SU-DHL-6 (cell line): ENCODE results near the gene TUBB.

ENCODE experiments used
- EZH2phosphoT487 ChIP-seq: fragments of 200-600 bp; sonication (generic), shearing (Covaris generic); conservative IDR thresholded peaks from 2 replicates; pipeline ENCODE4 v1.6.1; 2018; ENCODE audit warnings: mild to moderate bottlenecking, antibody characterized with exemption, low read length, moderate library complexity, mixed read lengths
- TF ChIP-seq, protein P1 (sequence below): fragments of 200-600 bp; sonication (generic); IDR thresholded peaks from one replicate; pipeline ENCODE4 v1.5.1; 2017; ENCODE audit warnings: antibody characterized with exemption, mild to moderate bottlenecking, low read length, moderate library complexity; ENCODE audit not compliant: insufficient read depth, poor library complexity, severe bottlenecking

DNA sequence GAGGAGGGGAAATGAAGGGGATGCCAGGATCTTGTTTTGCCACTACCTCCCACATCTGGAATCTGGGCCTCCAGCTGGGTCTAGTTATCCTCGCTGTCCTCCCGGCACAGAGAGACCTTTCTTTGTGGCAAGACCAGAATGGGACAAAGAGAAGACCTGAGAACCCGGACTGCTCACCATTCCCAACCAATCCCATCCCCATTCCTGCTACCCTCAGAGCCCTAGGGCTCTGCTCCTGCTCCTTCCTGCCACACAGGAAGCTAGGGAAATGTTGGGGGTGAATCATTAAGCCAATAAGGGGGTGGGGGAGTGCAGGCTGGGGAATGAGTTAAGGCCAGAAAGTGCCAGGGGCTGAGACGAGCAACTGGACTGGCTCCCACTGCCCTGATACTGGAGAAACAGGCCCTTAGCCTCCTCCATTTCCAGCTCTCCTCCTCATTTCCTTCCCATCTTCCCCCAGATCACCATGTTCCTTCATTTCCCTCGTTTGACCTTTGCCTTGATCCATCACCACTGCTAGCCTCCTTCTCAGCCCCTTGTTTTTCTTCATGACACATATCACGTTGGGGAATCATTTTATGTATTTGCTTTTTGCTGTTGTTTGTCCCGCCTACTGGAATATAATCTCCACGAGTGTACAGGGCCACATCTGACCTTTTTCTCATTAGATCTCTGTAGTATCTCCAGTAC is 28.8 kb downstream of the TUBB start:
- TF ChIP-seq, protein P1, sequence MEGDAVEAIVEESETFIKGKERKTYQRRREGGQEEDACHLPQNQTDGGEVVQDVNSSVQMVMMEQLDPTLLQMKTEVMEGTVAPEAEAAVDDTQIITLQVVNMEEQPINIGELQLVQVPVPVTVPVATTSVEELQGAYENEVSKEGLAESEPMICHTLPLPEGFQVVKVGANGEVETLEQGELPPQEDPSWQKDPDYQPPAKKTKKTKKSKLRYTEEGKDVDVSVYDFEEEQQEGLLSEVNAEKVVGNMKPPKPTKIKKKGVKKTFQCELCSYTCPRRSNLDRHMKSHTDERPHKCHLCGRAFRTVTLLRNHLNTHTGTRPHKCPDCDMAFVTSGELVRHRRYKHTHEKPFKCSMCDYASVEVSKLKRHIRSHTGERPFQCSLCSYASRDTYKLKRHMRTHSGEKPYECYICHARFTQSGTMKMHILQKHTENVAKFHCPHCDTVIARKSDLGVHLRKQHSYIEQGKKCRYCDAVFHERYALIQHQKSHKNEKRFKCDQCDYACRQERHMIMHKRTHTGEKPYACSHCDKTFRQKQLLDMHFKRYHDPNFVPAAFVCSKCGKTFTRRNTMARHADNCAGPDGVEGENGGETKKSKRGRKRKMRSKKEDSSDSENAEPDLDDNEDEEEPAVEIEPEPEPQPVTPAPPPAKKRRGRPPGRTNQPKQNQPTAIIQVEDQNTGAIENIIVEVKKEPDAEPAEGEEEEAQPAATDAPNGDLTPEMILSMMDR, result no peak
- TF ChIP-seq EZH2phosphoT487, result no peak
